ENCODE data around the gene SPIB.

SPIB gene

DNA sequence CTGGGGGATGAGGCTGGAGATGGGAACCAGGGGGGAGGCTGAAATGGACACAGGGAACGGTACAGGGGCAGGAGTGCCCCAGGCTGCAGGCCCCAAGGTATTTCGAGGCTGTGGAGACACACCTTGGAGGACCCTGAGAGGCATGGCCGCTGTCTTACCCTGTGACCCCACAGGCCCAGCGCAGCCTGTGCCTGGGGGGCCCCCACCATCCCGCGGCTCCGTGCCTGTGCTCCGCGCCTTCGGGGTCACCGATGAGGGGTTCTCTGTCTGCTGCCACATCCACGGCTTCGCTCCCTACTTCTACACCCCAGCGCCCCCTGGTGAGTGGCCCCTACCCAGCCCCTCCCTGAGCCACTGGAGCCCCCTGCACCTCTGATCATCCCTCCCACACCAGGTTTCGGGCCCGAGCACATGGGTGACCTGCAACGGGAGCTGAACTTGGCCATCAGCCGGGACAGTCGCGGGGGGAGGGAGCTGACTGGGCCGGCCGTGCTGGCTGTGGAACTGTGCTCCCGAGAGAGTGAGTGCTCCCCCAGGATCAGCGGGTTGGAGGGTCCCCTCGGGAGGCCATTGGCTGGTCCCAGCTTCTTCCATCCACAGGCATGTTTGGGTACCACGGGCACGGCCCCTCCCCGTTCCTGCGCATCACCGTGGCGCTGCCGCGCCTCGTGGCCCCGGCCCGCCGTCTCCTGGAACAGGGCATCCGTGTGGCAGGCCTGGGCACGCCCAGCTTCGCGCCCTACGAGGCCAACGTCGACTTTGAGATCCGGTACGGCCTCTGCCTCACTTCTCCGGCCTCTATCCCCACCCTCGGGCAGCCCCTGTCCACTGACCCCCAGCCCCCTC, 16.9 kb upstream of the SPIB start:
- ATAC-seq = no peak
- no peak for TF ChIP-seq TCF4 (CRISPR knock-in tag; IDR thresholded peaks at IDR 0.05; ENCODE audit: borderline replicate concordance)
- TF ChIP-seq ZFP30 (CRISPR knock-in tag; IDR thresholded peaks at IDR 0.05) = no peak
- TF ChIP-seq GLIS3 (CRISPR knock-in tag; IDR thresholded peaks at IDR 0.05) = no peak
- TF ChIP-seq ARNTL (CRISPR knock-in tag; IDR thresholded peaks at IDR 0.05; ENCODE audit: borderline replicate concordance, low read depth) = no peak
- no peak for TF ChIP-seq OSR1 (CRISPR knock-in tag; IDR thresholded peaks at IDR 0.05)
- TF ChIP-seq PPARA (CRISPR knock-in tag; IDR thresholded peaks at IDR 0.05; ENCODE audit: borderline replicate concordance) = no peak
- TF ChIP-seq, protein P1, sequence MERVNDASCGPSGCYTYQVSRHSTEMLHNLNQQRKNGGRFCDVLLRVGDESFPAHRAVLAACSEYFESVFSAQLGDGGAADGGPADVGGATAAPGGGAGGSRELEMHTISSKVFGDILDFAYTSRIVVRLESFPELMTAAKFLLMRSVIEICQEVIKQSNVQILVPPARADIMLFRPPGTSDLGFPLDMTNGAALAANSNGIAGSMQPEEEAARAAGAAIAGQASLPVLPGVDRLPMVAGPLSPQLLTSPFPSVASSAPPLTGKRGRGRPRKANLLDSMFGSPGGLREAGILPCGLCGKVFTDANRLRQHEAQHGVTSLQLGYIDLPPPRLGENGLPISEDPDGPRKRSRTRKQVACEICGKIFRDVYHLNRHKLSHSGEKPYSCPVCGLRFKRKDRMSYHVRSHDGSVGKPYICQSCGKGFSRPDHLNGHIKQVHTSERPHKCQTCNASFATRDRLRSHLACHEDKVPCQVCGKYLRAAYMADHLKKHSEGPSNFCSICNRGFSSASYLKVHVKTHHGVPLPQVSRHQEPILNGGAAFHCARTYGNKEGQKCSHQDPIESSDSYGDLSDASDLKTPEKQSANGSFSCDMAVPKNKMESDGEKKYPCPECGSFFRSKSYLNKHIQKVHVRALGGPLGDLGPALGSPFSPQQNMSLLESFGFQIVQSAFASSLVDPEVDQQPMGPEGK (CRISPR knock-in tag; IDR thresholded peaks at IDR 0.05; ENCODE audit: borderline replicate concordance) = no peak
- no peak for TF ChIP-seq ZC3H10 (CRISPR knock-in tag; IDR thresholded peaks at IDR 0.05)

DNA sequence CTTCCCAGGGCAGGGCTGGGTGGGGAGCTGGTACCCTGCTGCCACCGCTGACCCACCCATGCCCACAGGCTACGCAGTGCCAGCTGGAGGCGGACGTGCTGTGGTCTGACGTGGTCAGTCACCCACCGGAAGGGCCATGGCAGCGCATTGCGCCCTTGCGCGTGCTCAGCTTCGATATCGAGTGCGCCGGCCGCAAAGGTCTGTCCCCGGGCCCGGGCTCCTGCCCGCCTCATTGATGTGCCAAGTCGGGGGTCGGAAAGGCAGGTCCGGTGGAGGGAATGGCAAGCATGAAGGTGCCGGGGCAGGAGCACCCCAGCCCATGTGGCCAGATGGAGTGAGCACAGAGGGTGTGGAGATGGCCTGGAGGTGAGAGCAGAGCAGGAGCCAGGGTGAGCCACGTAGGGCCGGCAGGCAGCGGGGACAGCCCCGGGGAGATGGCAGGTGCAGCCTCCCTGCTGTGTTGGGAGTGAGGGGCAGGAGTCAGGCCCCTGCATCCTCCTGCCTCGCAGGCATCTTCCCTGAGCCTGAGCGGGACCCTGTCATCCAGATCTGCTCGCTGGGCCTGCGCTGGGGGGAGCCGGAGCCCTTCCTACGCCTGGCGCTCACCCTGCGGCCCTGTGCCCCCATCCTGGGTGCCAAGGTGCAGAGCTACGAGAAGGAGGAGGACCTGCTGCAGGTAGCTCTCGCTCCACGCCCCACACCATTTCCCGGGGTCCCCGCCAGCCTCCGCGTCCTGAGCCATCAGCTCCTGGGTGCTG, 16.0 kb upstream of the SPIB start:
- TF ChIP-seq ISL1 (CRISPR knock-in tag; IDR thresholded peaks at IDR 0.05) = no peak
- TF ChIP-seq ZFP30 (CRISPR knock-in tag; IDR thresholded peaks at IDR 0.05) = no peak
- TF ChIP-seq ZC3H10 (CRISPR knock-in tag; IDR thresholded peaks at IDR 0.05) = no peak
- TF ChIP-seq, protein P2, sequence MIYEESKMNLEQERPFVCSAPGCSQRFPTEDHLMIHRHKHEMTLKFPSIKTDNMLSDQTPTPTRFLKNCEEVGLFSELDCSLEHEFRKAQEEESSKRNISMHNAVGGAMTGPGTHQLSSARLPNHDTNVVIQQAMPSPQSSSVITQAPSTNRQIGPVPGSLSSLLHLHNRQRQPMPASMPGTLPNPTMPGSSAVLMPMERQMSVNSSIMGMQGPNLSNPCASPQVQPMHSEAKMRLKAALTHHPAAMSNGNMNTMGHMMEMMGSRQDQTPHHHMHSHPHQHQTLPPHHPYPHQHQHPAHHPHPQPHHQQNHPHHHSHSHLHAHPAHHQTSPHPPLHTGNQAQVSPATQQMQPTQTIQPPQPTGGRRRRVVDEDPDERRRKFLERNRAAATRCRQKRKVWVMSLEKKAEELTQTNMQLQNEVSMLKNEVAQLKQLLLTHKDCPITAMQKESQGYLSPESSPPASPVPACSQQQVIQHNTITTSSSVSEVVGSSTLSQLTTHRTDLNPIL (CRISPR knock-in tag; IDR thresholded peaks at IDR 0.05; ENCODE audit: low read depth) = no peak
- TF ChIP-seq, protein P3, sequence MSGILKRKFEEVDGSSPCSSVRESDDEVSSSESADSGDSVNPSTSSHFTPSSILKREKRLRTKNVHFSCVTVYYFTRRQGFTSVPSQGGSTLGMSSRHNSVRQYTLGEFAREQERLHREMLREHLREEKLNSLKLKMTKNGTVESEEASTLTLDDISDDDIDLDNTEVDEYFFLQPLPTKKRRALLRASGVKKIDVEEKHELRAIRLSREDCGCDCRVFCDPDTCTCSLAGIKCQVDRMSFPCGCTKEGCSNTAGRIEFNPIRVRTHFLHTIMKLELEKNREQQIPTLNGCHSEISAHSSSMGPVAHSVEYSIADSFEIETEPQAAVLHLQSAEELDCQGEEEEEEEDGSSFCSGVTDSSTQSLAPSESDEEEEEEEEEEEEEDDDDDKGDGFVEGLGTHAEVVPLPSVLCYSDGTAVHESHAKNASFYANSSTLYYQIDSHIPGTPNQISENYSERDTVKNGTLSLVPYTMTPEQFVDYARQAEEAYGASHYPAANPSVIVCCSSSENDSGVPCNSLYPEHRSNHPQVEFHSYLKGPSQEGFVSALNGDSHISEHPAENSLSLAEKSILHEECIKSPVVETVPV (CRISPR knock-in tag; IDR thresholded peaks at IDR 0.05) = no peak
- TF ChIP-seq, protein P4, sequence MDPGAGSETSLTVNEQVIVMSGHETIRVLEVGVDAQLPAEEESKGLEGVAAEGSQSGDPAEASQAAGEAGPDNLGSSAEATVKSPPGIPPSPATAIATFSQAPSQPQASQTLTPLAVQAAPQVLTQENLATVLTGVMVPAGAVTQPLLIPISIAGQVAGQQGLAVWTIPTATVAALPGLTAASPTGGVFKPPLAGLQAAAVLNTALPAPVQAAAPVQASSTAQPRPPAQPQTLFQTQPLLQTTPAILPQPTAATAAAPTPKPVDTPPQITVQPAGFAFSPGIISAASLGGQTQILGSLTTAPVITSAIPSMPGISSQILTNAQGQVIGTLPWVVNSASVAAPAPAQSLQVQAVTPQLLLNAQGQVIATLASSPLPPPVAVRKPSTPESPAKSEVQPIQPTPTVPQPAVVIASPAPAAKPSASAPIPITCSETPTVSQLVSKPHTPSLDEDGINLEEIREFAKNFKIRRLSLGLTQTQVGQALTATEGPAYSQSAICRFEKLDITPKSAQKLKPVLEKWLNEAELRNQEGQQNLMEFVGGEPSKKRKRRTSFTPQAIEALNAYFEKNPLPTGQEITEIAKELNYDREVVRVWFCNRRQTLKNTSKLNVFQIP (CRISPR knock-in tag; IDR thresholded peaks at IDR 0.05; ENCODE audit: borderline replicate concordance, low read depth) = no peak
- TF ChIP-seq CSDC2 (CRISPR knock-in tag; IDR thresholded peaks at IDR 0.05) = no peak
- TF ChIP-seq PPARA (CRISPR knock-in tag; IDR thresholded peaks at IDR 0.05; ENCODE audit: borderline replicate concordance) = no peak
- no peak for TF ChIP-seq ZNF70 (CRISPR knock-in tag; IDR thresholded peaks at IDR 0.05)
- TF ChIP-seq, protein P1 (CRISPR knock-in tag; IDR thresholded peaks at IDR 0.05; ENCODE audit: borderline replicate concordance) = no peak
- TF ChIP-seq GLIS3 (CRISPR knock-in tag; IDR thresholded peaks at IDR 0.05) = no peak
- no peak for TF ChIP-seq OSR1 (CRISPR knock-in tag; IDR thresholded peaks at IDR 0.05)
- no peak for TF ChIP-seq ZFP3 (CRISPR knock-in tag; IDR thresholded peaks at IDR 0.05)
- no peak for TF ChIP-seq ARNTL (CRISPR knock-in tag; IDR thresholded peaks at IDR 0.05; ENCODE audit: borderline replicate concordance, low read depth)
- no peak for TF ChIP-seq BACH2 (CRISPR knock-in tag; IDR thresholded peaks at IDR 0.05; ENCODE audit: borderline replicate concordance)
- no peak for ATAC-seq

DNA sequence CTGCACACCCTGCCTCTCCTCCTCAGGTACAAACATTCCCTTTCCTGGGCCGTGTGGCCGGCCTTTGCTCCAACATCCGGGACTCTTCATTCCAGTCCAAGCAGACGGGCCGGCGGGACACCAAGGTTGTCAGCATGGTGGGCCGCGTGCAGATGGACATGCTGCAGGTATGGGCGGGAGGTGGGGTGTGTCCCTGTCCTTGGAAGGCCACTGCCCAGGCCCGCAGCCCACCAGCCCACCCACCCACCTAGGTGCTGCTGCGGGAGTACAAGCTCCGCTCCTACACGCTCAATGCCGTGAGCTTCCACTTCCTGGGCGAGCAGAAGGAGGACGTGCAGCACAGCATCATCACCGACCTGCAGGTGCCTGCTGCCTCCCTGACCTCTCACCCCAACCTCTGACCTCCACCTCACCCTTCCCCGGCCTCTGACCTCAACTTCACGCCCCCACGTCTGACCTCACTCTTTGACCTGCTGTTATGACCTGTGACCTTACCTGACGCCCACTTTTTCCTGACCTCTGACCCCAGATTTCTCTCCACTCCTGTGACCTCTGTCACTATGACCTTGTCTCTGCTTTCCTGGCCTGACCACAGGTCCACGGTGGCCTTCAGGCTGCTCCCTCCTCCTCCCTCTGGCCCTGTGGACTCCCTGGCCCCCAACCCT, 12.4 kb upstream of the SPIB start:
- no peak for ATAC-seq
- no peak for TF ChIP-seq ARNTL (CRISPR knock-in tag; IDR thresholded peaks at IDR 0.05; ENCODE audit: borderline replicate concordance, low read depth)
- TF ChIP-seq RARB (CRISPR knock-in tag; IDR thresholded peaks at IDR 0.05) = no peak
- TF ChIP-seq, protein P2 (CRISPR knock-in tag; IDR thresholded peaks at IDR 0.05; ENCODE audit: low read depth) = no peak
- TF ChIP-seq, protein P5, sequence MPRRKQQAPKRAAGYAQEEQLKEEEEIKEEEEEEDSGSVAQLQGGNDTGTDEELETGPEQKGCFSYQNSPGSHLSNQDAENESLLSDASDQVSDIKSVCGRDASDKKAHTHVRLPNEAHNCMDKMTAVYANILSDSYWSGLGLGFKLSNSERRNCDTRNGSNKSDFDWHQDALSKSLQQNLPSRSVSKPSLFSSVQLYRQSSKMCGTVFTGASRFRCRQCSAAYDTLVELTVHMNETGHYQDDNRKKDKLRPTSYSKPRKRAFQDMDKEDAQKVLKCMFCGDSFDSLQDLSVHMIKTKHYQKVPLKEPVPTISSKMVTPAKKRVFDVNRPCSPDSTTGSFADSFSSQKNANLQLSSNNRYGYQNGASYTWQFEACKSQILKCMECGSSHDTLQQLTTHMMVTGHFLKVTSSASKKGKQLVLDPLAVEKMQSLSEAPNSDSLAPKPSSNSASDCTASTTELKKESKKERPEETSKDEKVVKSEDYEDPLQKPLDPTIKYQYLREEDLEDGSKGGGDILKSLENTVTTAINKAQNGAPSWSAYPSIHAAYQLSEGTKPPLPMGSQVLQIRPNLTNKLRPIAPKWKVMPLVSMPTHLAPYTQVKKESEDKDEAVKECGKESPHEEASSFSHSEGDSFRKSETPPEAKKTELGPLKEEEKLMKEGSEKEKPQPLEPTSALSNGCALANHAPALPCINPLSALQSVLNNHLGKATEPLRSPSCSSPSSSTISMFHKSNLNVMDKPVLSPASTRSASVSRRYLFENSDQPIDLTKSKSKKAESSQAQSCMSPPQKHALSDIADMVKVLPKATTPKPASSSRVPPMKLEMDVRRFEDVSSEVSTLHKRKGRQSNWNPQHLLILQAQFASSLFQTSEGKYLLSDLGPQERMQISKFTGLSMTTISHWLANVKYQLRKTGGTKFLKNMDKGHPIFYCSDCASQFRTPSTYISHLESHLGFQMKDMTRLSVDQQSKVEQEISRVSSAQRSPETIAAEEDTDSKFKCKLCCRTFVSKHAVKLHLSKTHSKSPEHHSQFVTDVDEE (CRISPR knock-in tag; IDR thresholded peaks at IDR 0.05) = no peak
- TF ChIP-seq ZNF70 (CRISPR knock-in tag; IDR thresholded peaks at IDR 0.05) = no peak
- no peak for TF ChIP-seq ESRRG (CRISPR knock-in tag; IDR thresholded peaks at IDR 0.05)
- no peak for TF ChIP-seq CSDC2 (CRISPR knock-in tag; IDR thresholded peaks at IDR 0.05)
- no peak for TF ChIP-seq OSR1 (CRISPR knock-in tag; IDR thresholded peaks at IDR 0.05)
- TF ChIP-seq ZNF565 (CRISPR knock-in tag; conservative IDR thresholded peaks at IDR 0.05; ENCODE audit: low read depth) = no peak
- no peak for TF ChIP-seq ZFP3 (CRISPR knock-in tag; IDR thresholded peaks at IDR 0.05)
- no peak for TF ChIP-seq ZC3H10 (CRISPR knock-in tag; IDR thresholded peaks at IDR 0.05)
- no peak for TF ChIP-seq SNAI2 (CRISPR knock-in tag; IDR thresholded peaks at IDR 0.05)
- TF ChIP-seq PPARA (CRISPR knock-in tag; IDR thresholded peaks at IDR 0.05; ENCODE audit: borderline replicate concordance) = no peak
